SU-DHL-6 (cell line): ENCODE results near the gene TSPAN10.

Experiments
- H2AFZ ChIP-seq: fragments of 200-600 bp; sonication (generic); 2 replicates; pipeline ENCODE4 v1.6.1; 2014; ENCODE audit warnings: low read depth, mild to moderate bottlenecking, moderate library complexity, mixed read lengths, antibody characterized with exemption, low read length; ENCODE audit not compliant: severe bottlenecking
- H3F3A ChIP-seq: fragments of 200-600 bp; shearing (Covaris generic); 2 replicates; pipeline ENCODE4 v1.6.0; 2016; ENCODE audit warnings: antibody characterized with exemption, mild to moderate bottlenecking; ENCODE audit not compliant: insufficient read depth
- H3K27ac ChIP-seq: fragments of 200-600 bp; sonication (generic); 2 replicates; pipeline ENCODE4 v1.5.1; 2016; ENCODE audit warnings: low read depth, mild to moderate bottlenecking, low read length, moderate library complexity, mixed read lengths
- H3K27me3 ChIP-seq: fragments of 200-600 bp; sonication (generic), shearing (Covaris generic); 2 replicates; pipeline ENCODE4 v1.6.0; 2014; ENCODE audit warnings: mild to moderate bottlenecking, low read length
- H3K36me3 ChIP-seq: fragments of 200-600 bp; sonication (generic); 2 replicates; pipeline ENCODE4 v1.6.1; 2014; ENCODE audit warnings: mild to moderate bottlenecking, low read length, mixed read lengths
- H3K4me2 ChIP-seq: fragments of 300-600, 200-600 bp; shearing (Covaris generic), sonication (generic); 2 replicates; pipeline ENCODE4 v1.6.0; 2014; ENCODE audit warnings: low read length, low read depth, mild to moderate bottlenecking; ENCODE audit not compliant: poor library complexity, severe bottlenecking
- H3K4me3 ChIP-seq: fragments of 200-600 bp; sonication (generic); 2 replicates; pipeline ENCODE4 v1.5.1; 2014; ENCODE audit warnings: antibody characterized with exemption, low read length, mild to moderate bottlenecking, mixed read lengths; ENCODE audit not compliant: insufficient read depth, poor library complexity, severe bottlenecking
- H3K79me2 ChIP-seq: fragments of 200-600 bp; sonication (generic); 2 replicates; pipeline ENCODE4 v1.6.1; 2014; ENCODE audit warnings: mild to moderate bottlenecking, low read length, moderate library complexity; ENCODE audit not compliant: insufficient read depth
- H3K9ac ChIP-seq: fragments of 200-600 bp; sonication (generic); 2 replicates; pipeline ENCODE4 v1.7.0; 2014; ENCODE audit warnings: mild to moderate bottlenecking, low read length
- H3K9me2 ChIP-seq: fragments of 200-600 bp; sonication (generic); replicated peaks from 2 replicates; pipeline ENCODE4 v1.6.1; 2014; ENCODE audit warnings: low read length; ENCODE audit not compliant: insufficient read depth
- H3K9me3 ChIP-seq: fragments of 200-600 bp; sonication (generic); 2 replicates; pipeline ENCODE4 v1.6.1; 2014; ENCODE audit warnings: low read length, mixed read lengths; ENCODE audit not compliant: insufficient read depth
- H4K20me1 ChIP-seq: fragments of 200-600 bp; sonication (generic); 2 replicates; pipeline ENCODE4 v1.6.1; 2014; ENCODE audit warnings: low read depth, mild to moderate bottlenecking, antibody characterized with exemption, low read length, moderate library complexity, mixed read lengths
- CTCF ChIP-seq: fragments of 200-600 bp; sonication (generic); IDR thresholded peaks from one replicate; pipeline ENCODE4 v1.5.1; 2017; ENCODE audit warnings: antibody characterized with exemption, mild to moderate bottlenecking, low read length, moderate library complexity; ENCODE audit not compliant: insufficient read depth, poor library complexity, severe bottlenecking
- EZH2phosphoT487 ChIP-seq: fragments of 200-600 bp; sonication (generic), shearing (Covaris generic); conservative IDR thresholded peaks from 2 replicates; pipeline ENCODE4 v1.6.1; 2018; ENCODE audit warnings: mild to moderate bottlenecking, antibody characterized with exemption, low read length, moderate library complexity, mixed read lengths

TSPAN10 gene

DNA sequence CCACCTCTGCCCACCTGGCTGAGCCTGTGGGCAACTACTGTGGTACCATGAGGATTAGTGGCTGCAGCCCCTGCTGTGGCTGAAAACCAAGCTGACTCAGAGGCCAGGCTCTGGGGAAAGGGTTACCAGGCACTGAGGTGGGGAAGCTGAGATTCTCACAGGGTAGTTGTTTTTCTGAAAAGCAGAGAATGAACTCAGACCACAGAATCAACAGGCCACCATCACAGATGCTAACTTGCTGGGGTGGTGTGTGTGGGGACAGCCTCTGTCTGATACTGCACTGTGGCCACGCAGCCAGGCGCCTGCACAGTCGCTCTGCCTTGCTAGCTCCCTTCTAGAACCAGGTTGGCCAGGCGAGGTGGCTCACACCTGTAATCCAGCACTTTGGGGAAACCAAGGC is 28.9 kb upstream of the TSPAN10 start:
- no peak overlapping the region for H3K4me3 ChIP-seq
- no peaks in the 10 kb centered on the region for H3K79me2 ChIP-seq
- peaks cover 8% of the 10 kb centered on the region; the same call in 1 of the 2 replicates for H3F3A ChIP-seq
- H3K27ac ChIP-seq, result no peak overlapping the region
- no peak overlapping the region for H2AFZ ChIP-seq
- H3K9me3 ChIP-seq, result no peaks in the 10 kb centered on the region
- H3K27me3 ChIP-seq, result no peaks in the 10 kb centered on the region
- H3K9me2 ChIP-seq, result no peaks in the 10 kb centered on the region
- peaks cover 11% of the 10 kb centered on the region; the same call in 1 of the 2 replicates for H3K36me3 ChIP-seq
- no peak for TF ChIP-seq EZH2phosphoT487
- no peak for TF ChIP-seq CTCF
- H4K20me1 ChIP-seq, result no peaks in the 10 kb centered on the region
- H3K9ac ChIP-seq, result no peak overlapping the region
- H3K4me2 ChIP-seq, result no peak overlapping the region

DNA sequence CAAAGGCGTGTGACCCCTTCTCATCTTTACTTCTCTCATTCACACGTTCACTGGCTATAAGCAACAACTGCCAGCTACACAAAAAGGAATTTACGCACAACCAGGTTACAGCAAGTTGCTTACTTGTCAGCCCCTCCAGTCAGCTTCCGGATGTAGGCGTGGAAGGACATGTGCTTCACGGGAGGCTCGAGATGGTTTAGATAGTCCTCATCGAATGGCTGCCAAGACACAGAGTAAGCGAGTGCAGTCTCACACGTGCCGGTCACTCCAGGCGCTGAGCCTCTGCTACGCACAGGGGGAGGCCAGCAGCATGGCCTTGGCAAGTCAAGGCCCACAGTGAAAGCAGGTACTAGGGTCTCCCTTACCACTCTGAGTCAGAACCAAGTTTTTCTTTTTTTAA is 28.4 kb upstream of the TSPAN10 start:
- no peak for TF ChIP-seq EZH2phosphoT487
- no peak for TF ChIP-seq CTCF
- Histone ChIP-seq H3K27ac (no peak overlapping the region), H4K20me1 (no peaks in the 10 kb centered on the region), H3K27me3 (no peaks in the 10 kb centered on the region), H2AFZ (no peak overlapping the region), H3K4me3 (no peak overlapping the region), H3K4me2 (no peak overlapping the region), H3K9me3 (no peaks in the 10 kb centered on the region), H3F3A (peaks cover 6% of the 10 kb centered on the region; the same call in 1 of the 2 replicates), H3K79me2 (no peaks in the 10 kb centered on the region), H3K9me2 (no peaks in the 10 kb centered on the region), H3K36me3 (peaks cover 11% of the 10 kb centered on the region; the same call in 1 of the 2 replicates), H3K9ac (no peak overlapping the region)

DNA sequence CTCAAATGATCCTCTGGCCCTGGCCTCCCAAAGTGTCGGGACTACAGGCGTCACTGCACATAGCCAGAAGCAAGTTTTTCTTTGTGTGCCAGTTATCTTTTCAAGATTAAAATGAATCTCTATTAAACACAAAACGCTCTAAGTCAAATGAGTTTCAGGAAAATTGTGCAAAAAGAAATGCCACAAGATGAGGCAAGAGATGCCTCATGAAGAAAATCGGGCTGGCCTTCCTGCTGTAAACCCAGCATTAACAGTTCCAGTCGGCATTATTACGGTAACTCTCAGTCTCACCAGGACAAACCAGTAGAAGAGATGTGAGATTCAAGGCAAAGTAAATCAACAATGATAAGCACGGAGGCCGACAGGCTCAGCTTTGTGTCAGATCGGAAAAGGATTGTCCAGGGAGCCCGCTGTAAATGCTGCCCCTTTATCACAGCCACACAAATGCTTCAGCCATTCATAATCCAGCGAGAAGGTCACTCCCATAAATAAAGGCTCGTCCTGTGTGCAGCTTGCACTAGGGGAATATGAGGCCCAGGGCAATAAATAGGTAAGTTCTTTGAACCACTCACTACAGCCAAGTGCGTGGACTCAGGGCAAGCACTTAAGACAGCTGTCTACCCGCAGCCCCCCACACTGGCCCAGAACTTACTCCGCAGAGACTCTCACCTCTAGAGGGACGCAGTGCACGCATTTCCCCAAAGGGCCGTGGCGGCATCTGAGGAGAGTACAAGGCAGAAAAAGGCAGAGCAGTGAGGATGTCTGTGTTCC is 27.3 kb upstream of the TSPAN10 start:
- Histone ChIP-seq H3K9ac (no peak overlapping the region), H4K20me1 (no peaks in the 10 kb centered on the region), H3K4me3 (no peak overlapping the region), H3K36me3 (peaks cover 11% of the 10 kb centered on the region; the same call in 1 of the 2 replicates), H3K9me3 (no peaks in the 10 kb centered on the region), H3K27ac (no peak overlapping the region), H2AFZ (no peak overlapping the region), H3K9me2 (no peaks in the 10 kb centered on the region), H3F3A (no peaks in the 10 kb centered on the region), H3K27me3 (no peaks in the 10 kb centered on the region), H3K4me2 (no peak overlapping the region), H3K79me2 (0 out of 2 replicates have a peak, but pooled peaks cover 7% of the 10 kb centered on the region)
- TF ChIP-seq EZH2phosphoT487 (no peak), CTCF (no peak)
